ENCODE measurements around the gene NAA10. TPM values are rescaled to one million over a fixed set of nuclear protein-coding genes. Genes with fewer than 3 reads are reported as not detected.

Gene NAA10
- total RNA-seq, 1 experiment from 2014 or later = 205 TPM

GRCh38 chrX:153909980-153910360 lies 24.9 kb downstream of the NAA10 start:
- no peaks in the 10 kb centered on the region for H3K27me3 ChIP-seq
- DNase-seq = no peak
- H3K36me3 ChIP-seq = no peaks in the 10 kb centered on the region
- H3K9me3 ChIP-seq = no peaks in the 10 kb centered on the region
- H3K4me3 ChIP-seq = no peak overlapping the region

GRCh38 chrX:153909024-153909979 lies 25.5 kb downstream of the NAA10 start:
- H3K4me3 ChIP-seq = no peak overlapping the region
- no peak for DNase-seq
- H3K9me3 ChIP-seq = no peaks in the 10 kb centered on the region
- H3K36me3 ChIP-seq = no peaks in the 10 kb centered on the region
- H3K27me3 ChIP-seq = no peaks in the 10 kb centered on the region

GRCh38 chrX:153908219-153908860 lies 26.5 kb downstream of the NAA10 start:
- no peaks in the 10 kb centered on the region for H3K27me3 ChIP-seq
- H3K4me3 ChIP-seq = no peak overlapping the region
- DNase-seq = no peak
- H3K9me3 ChIP-seq = no peaks in the 10 kb centered on the region
- H3K36me3 ChIP-seq = no peaks in the 10 kb centered on the region

GRCh38 chrX:153907456-153907855 lies 27.4 kb downstream of the NAA10 start:
- Histone ChIP-seq H3K4me3 (no peak overlapping the region), H3K9me3 (no peaks in the 10 kb centered on the region), H3K27me3 (no peaks in the 10 kb centered on the region), H3K36me3 (no peaks in the 10 kb centered on the region)
- DNase-seq = no peak

GRCh38 chrX:153906126-153906917 lies 28.5 kb downstream of the NAA10 start:
- no peaks in the 10 kb centered on the region for H3K27me3 ChIP-seq
- no peaks in the 10 kb centered on the region for H3K36me3 ChIP-seq
- no peaks in the 10 kb centered on the region for H3K9me3 ChIP-seq
- no peak for DNase-seq
- no peak overlapping the region for H3K4me3 ChIP-seq

GRCh38 chrX:153905481-153906095 lies 29.2 kb downstream of the NAA10 start:
- Histone ChIP-seq H3K36me3 (no peaks in the 10 kb centered on the region), H3K4me3 (no peak overlapping the region), H3K27me3 (no peaks in the 10 kb centered on the region), H3K9me3 (no peaks in the 10 kb centered on the region)
- no peak for DNase-seq

GRCh38 chrX:153903991-153904957 lies 30.6 kb downstream of the NAA10 start, which contains the start of gene AVPR2:
TSS of gene AVPR2 (plus strand) at chrX:153904673. CDS start at chrX:153905146, 473 bp downstream.
- no peak for DNase-seq
- no peaks in the 10 kb centered on the region for H3K9me3 ChIP-seq
- no peak within 1 kb of the TSS for H3K4me3 ChIP-seq
- no peaks in the 10 kb centered on the region for H3K27me3 ChIP-seq
- H3K36me3 ChIP-seq = no peaks in the 10 kb centered on the region

- Histone ChIP-seq H3K4me3 (no peak overlapping the region), H3K9me3 (no peaks in the 10 kb centered on the region)
- no peak for DNase-seq
Measured at GRCh38 chrX:153903238-153903980, 31.4 kb downstream of the NAA10 start.

GRCh38 chrX:153902385-153902784 lies 32.5 kb downstream of the NAA10 start:
- DNase-seq = peak; percentile 43
- no peaks in the 10 kb centered on the region for H3K36me3 ChIP-seq

More at GRCh38 chrX:153903238-153903980, 31.4 kb downstream of the NAA10 start:
- H3K27me3 ChIP-seq = no peaks in the 10 kb centered on the region
- no peaks in the 10 kb centered on the region for H3K36me3 ChIP-seq

GRCh38 chrX:153901753-153902140 lies 33.1 kb downstream of the NAA10 start:
- DNase-seq = no peak

More at GRCh38 chrX:153902385-153902784, 32.5 kb downstream of the NAA10 start:
- H3K4me3 ChIP-seq = no peak overlapping the region
- H3K9me3 ChIP-seq = no peaks in the 10 kb centered on the region
- no peaks in the 10 kb centered on the region for H3K27me3 ChIP-seq

GRCh38 chrX:153900831-153901752 lies 33.7 kb downstream of the NAA10 start:
- peak; percentile 76 for DNase-seq
- no peaks in the 10 kb centered on the region for H3K27me3 ChIP-seq
- H3K4me3 ChIP-seq = no peak overlapping the region
- H3K36me3 ChIP-seq = no peaks in the 10 kb centered on the region
- no peaks in the 10 kb centered on the region for H3K9me3 ChIP-seq

More at GRCh38 chrX:153901753-153902140, 33.1 kb downstream of the NAA10 start:
- H3K4me3 ChIP-seq = no peak overlapping the region
- no peaks in the 10 kb centered on the region for H3K27me3 ChIP-seq
- H3K36me3 ChIP-seq = no peaks in the 10 kb centered on the region
- H3K9me3 ChIP-seq = no peaks in the 10 kb centered on the region

- Histone ChIP-seq H3K9me3 (no peaks in the 10 kb centered on the region), H3K36me3 (no peaks in the 10 kb centered on the region), H3K4me3 (no peak overlapping the region), H3K27me3 (no peaks in the 10 kb centered on the region)
- no peak for DNase-seq
Measured at GRCh38 chrX:153897899-153898298, 36.9 kb downstream of the NAA10 start.

- Histone ChIP-seq H3K4me3 (no peak overlapping the region), H3K9me3 (no peaks in the 10 kb centered on the region), H3K36me3 (no peaks in the 10 kb centered on the region), H3K27me3 (peaks cover 6% of the 10 kb centered on the region; the same call in 1 of the 2 replicates)
- DNase-seq = no peak
Measured at GRCh38 chrX:153889123-153889522, 45.7 kb downstream of the NAA10 start.

- H3K36me3 ChIP-seq = no peaks in the 10 kb centered on the region
- peaks cover 6% of the 10 kb centered on the region; the same call in 1 of the 2 replicates for H3K27me3 ChIP-seq
- H3K9me3 ChIP-seq = no peaks in the 10 kb centered on the region
Measured at GRCh38 chrX:153888344-153888743, 46.5 kb downstream of the NAA10 start.

More at GRCh38 chrX:153888344-153888743, 46.5 kb downstream of the NAA10 start:
- DNase-seq = no peak
- H3K4me3 ChIP-seq = no peak overlapping the region

Data from MG63 (cell line).